ENCODE data around the gene HOXB9.

The HOXB9 gene

GRCh38 chr17:48575066-48575582 is 51.0 kb downstream of the HOXB9 start:
- no peak for ATAC-seq
- TF ChIP-seq PATZ1 (CRISPR knock-in tag; IDR thresholded peaks at IDR 0.05; ENCODE audit: borderline replicate concordance): no peak
- TF ChIP-seq PPARA (CRISPR knock-in tag; IDR thresholded peaks at IDR 0.05; ENCODE audit: borderline replicate concordance): no peak
- no peak for TF ChIP-seq ZNF70 (CRISPR knock-in tag; IDR thresholded peaks at IDR 0.05)
- TF ChIP-seq SNAI2 (CRISPR knock-in tag; IDR thresholded peaks at IDR 0.05): no peak
- TF ChIP-seq ARNTL (CRISPR knock-in tag; IDR thresholded peaks at IDR 0.05; ENCODE audit: borderline replicate concordance, low read depth): no peak
- no peak for TF ChIP-seq POU6F1 (CRISPR knock-in tag; IDR thresholded peaks at IDR 0.05; ENCODE audit: borderline replicate concordance, low read depth)
- TF ChIP-seq CSDC2 (CRISPR knock-in tag; IDR thresholded peaks at IDR 0.05): no peak
- TF ChIP-seq ZNF565 (CRISPR knock-in tag; conservative IDR thresholded peaks at IDR 0.05; ENCODE audit: low read depth): no peak
- no peak for TF ChIP-seq RARB (CRISPR knock-in tag; IDR thresholded peaks at IDR 0.05)
- TF ChIP-seq BACH2 (CRISPR knock-in tag; IDR thresholded peaks at IDR 0.05; ENCODE audit: borderline replicate concordance): no peak
- TF ChIP-seq OSR1 (CRISPR knock-in tag; IDR thresholded peaks at IDR 0.05): no peak
- TF ChIP-seq ISL1 (CRISPR knock-in tag; IDR thresholded peaks at IDR 0.05): no peak
- TF ChIP-seq ZFP3 (CRISPR knock-in tag; IDR thresholded peaks at IDR 0.05): no peak
- TF ChIP-seq TCF4 (CRISPR knock-in tag; IDR thresholded peaks at IDR 0.05; ENCODE audit: borderline replicate concordance): no peak
- no peak for TF ChIP-seq TSHZ2 (CRISPR knock-in tag; IDR thresholded peaks at IDR 0.05)
- TF ChIP-seq ESRRG (CRISPR knock-in tag; IDR thresholded peaks at IDR 0.05): no peak
- no peak for TF ChIP-seq ZNF8 (CRISPR knock-in tag; IDR thresholded peaks at IDR 0.05)
- TF ChIP-seq ZFP30 (CRISPR knock-in tag; IDR thresholded peaks at IDR 0.05): no peak
- no peak for TF ChIP-seq CSRNP3 (CRISPR knock-in tag; IDR thresholded peaks at IDR 0.05)

- TF ChIP-seq TOX (CRISPR knock-in tag; IDR thresholded peaks at IDR 0.05; ENCODE audit: borderline replicate concordance): no peak
- TF ChIP-seq ZNF70 (CRISPR knock-in tag; IDR thresholded peaks at IDR 0.05): no peak
- TF ChIP-seq ZNF8 (CRISPR knock-in tag; IDR thresholded peaks at IDR 0.05): no peak
- TF ChIP-seq BACH2 (CRISPR knock-in tag; IDR thresholded peaks at IDR 0.05; ENCODE audit: borderline replicate concordance): no peak
- TF ChIP-seq ESRRG (CRISPR knock-in tag; IDR thresholded peaks at IDR 0.05): no peak
- TF ChIP-seq ZFP3 (CRISPR knock-in tag; IDR thresholded peaks at IDR 0.05): no peak
- no peak for TF ChIP-seq ISL1 (CRISPR knock-in tag; IDR thresholded peaks at IDR 0.05)
- no peak for TF ChIP-seq TSHZ2 (CRISPR knock-in tag; IDR thresholded peaks at IDR 0.05)
- no peak for ATAC-seq
Measured at GRCh38 chr17:48574505-48575065, 51.6 kb downstream of the HOXB9 start.

Measured in SK-N-SH treated with all-trans-retinoic acid at 6 μM for 48 hours (cell line).